Suppressor macrophage treated with lipopolysaccharide for 4 hours (primary cell): ENCODE results near the gene PIGV.
A peak's percentile ranks its signal among the peaks of the same experiment; 100 is the strongest.
"Not testable (repeated sequence)": the region's sequence is repeated elsewhere in the genome, so short reads cannot be mapped to it uniquely, and the experiment has no call there.

Experiments used
- DNase-seq: peaks from one replicate; pipeline ENCODE4 v3.0.0-alpha.2; 2020

Gene PIGV

GRCh38 chr1:26837665-26838064, 49.9 kb downstream of the PIGV start:
- not testable (repeated sequence) for DNase-seq

GRCh38 chr1:26838474-26839338, 51.0 kb downstream of the PIGV start:
- DNase-seq, result peak; percentile 49

- DNase-seq, result no peak
These were observed 51.6 kb downstream of the PIGV start for GRCh38 chr1:26839339-26839722.

GRCh38 chr1:26839779-26840178, 52.0 kb downstream of the PIGV start:
- no peak for DNase-seq

- no peak for DNase-seq
These were observed 56.9 kb downstream of the PIGV start for GRCh38 chr1:26844424-26845196.

GRCh38 chr1:26847826-26848225, 60.1 kb downstream of the PIGV start:
- DNase-seq, result not testable (repeated sequence)
